ENCODE results near the gene JAK3. TPM values are rescaled to one million over a fixed set of nuclear protein-coding genes. Genes with fewer than 3 reads are reported as not detected.

Gene JAK3
- polyA plus RNA-seq, 4 donors: 0.67 to 6.8 (median 2.5) TPM

- DNase-seq: no peak
- Histone ChIP-seq H3K36me3 (ENCODE audit: control insufficient read depth in 3 of 3, insufficient read depth in 2 of 3, low read depth in 1 of 3, low read length in 3 of 3) (peaks cover 11 to 53% (median 24%) of the 10 kb centered on the region in 3 donors), H3K27ac (ENCODE audit: low read depth in 1 of 3, low read length in 2 of 3) (peak overlapping the region in 1 of 3 donors; percentile 32), H3K9me3 (ENCODE audit: control insufficient read depth in 2 of 2, insufficient read depth in 1 of 2, low read depth in 1 of 2, low read length in 1 of 2) (no peaks in the 10 kb centered on the region), H3K4me3 (ENCODE audit: low read depth in 1 of 3, low read length in 3 of 3) (peak overlapping the region in 1 of 3 donors; percentile 87), H3K27me3 (ENCODE audit: control insufficient read depth in 3 of 3, insufficient read depth in 3 of 3, low read length in 3 of 3) (no peaks in the 10 kb centered on the region), H3K4me1 (ENCODE audit: control insufficient read depth in 3 of 3, insufficient read depth in 2 of 3, low read depth in 1 of 3, low read length in 2 of 3) (peaks cover 0 to 12% (median 3%) of the 10 kb centered on the region in 3 donors)
- WGBS, 3 donors: 69 to 76% (median 70%) methylated on average over 20 to 23 of the region's 23 CpGs
- no peak for FAIRE-seq
Measured at GRCh38 chr19:17861542-17862402, 14.0 kb upstream of the JAK3 start.

GRCh38 chr19:17860993-17861360 lies 13.2 kb upstream of the JAK3 start:
- peak overlapping the region in 1 of 3 donors; percentile 26 for H3K27ac ChIP-seq (ENCODE audit: low read depth in 1 of 3, low read length in 2 of 3)

GRCh38 chr19:17860331-17860992 lies 12.7 kb upstream of the JAK3 start:
- Histone ChIP-seq H3K27ac (ENCODE audit: low read depth in 1 of 3, low read length in 2 of 3) (peak overlapping the region in 2 of 3 donors; percentile 23 to 82), H3K4me3 (ENCODE audit: low read depth in 1 of 3, low read length in 3 of 3) (peak overlapping the region; percentile 78 to 96 (median 87)), H3K9me3 (ENCODE audit: control insufficient read depth in 2 of 2, insufficient read depth in 1 of 2, low read depth in 1 of 2, low read length in 1 of 2) (no peaks in the 10 kb centered on the region), H3K4me1 (ENCODE audit: control insufficient read depth in 3 of 3, insufficient read depth in 2 of 3, low read depth in 1 of 3, low read length in 2 of 3) (peaks cover 0 to 7% (median 1%) of the 10 kb centered on the region in 3 donors), H3K36me3 (ENCODE audit: control insufficient read depth in 3 of 3, insufficient read depth in 2 of 3, low read depth in 1 of 3, low read length in 3 of 3) (peaks cover 11 to 47% (median 24%) of the 10 kb centered on the region in 3 donors), H3K27me3 (ENCODE audit: control insufficient read depth in 3 of 3, insufficient read depth in 3 of 3, low read length in 3 of 3) (no peaks in the 10 kb centered on the region)
- 0 to 2% (median 1%) methylated on average over 22 of the region's 22 CpGs for WGBS, 3 donors
- no peak for FAIRE-seq
- no peak for DNase-seq

More at GRCh38 chr19:17860993-17861360, 13.2 kb upstream of the JAK3 start:
- H3K4me3 ChIP-seq (ENCODE audit: low read depth in 1 of 3, low read length in 3 of 3): peak overlapping the region in 2 of 3 donors; percentile 78 to 87
- WGBS, 3 donors: 16 to 32% (median 25%) methylated on average over 6 to 7 of the region's 7 CpGs
- no peaks in the 10 kb centered on the region for H3K9me3 ChIP-seq (ENCODE audit: control insufficient read depth in 2 of 2, insufficient read depth in 1 of 2, low read depth in 1 of 2, low read length in 1 of 2)
- peaks cover 11 to 52% (median 24%) of the 10 kb centered on the region in 3 donors for H3K36me3 ChIP-seq (ENCODE audit: control insufficient read depth in 3 of 3, insufficient read depth in 2 of 3, low read depth in 1 of 3, low read length in 3 of 3)
- DNase-seq (no peak), FAIRE-seq (no peak)
- H3K27me3 ChIP-seq (ENCODE audit: control insufficient read depth in 3 of 3, insufficient read depth in 3 of 3, low read length in 3 of 3): no peaks in the 10 kb centered on the region
- peaks cover 0 to 9% (median 3%) of the 10 kb centered on the region in 3 donors for H3K4me1 ChIP-seq (ENCODE audit: control insufficient read depth in 3 of 3, insufficient read depth in 2 of 3, low read depth in 1 of 3, low read length in 2 of 3)

- Histone ChIP-seq H3K27ac (ENCODE audit: low read depth in 1 of 3, low read length in 2 of 3) (peak within 1 kb of the TSS; percentile 6 to 82 (median 23)), H3K9me3 (ENCODE audit: control insufficient read depth in 2 of 2, insufficient read depth in 1 of 2, low read depth in 1 of 2, low read length in 1 of 2) (no peaks in the 10 kb centered on the region), H3K36me3 (ENCODE audit: control insufficient read depth in 3 of 3, insufficient read depth in 2 of 3, low read depth in 1 of 3, low read length in 3 of 3) (peaks cover 11 to 41% (median 24%) of the 10 kb centered on the region in 3 donors), H3K4me3 (ENCODE audit: low read depth in 1 of 3, low read length in 3 of 3) (peak within 1 kb of the TSS; percentile 78 to 96 (median 87)), H3K27me3 (ENCODE audit: control insufficient read depth in 3 of 3, insufficient read depth in 3 of 3, low read length in 3 of 3) (no peaks in the 10 kb centered on the region), H3K4me1 (ENCODE audit: control insufficient read depth in 3 of 3, insufficient read depth in 2 of 3, low read depth in 1 of 3, low read length in 2 of 3) (peaks cover 0 to 7% (median 1%) of the 10 kb centered on the region in 3 donors)
- FAIRE-seq: peak; percentile 53
- DNase-seq: peak; percentile 99 to 100
- WGBS, 3 donors: 0 to 1% (median 0%) methylated on average over 70 to 80 of the region's 80 CpGs
Measured at GRCh38 chr19:17859533-17860330, 11.9 kb upstream of the JAK3 start, which contains the start of gene RPL18A. Gene RPL18A (plus strand): TSS chr19:17859910. CDS start chr19:17859957, 47 bp downstream.

- WGBS, 3 donors: 10 to 15% (median 14%) methylated on average over 29 of the region's 29 CpGs
- H3K9me3 ChIP-seq (ENCODE audit: control insufficient read depth in 2 of 2, insufficient read depth in 1 of 2, low read depth in 1 of 2, low read length in 1 of 2): no peaks in the 10 kb centered on the region
- no peaks in the 10 kb centered on the region for H3K36me3 ChIP-seq (ENCODE audit: control insufficient read depth in 3 of 3, insufficient read depth in 2 of 3, low read depth in 1 of 3, low read length in 3 of 3)
- H3K4me1 ChIP-seq (ENCODE audit: control insufficient read depth in 3 of 3, insufficient read depth in 2 of 3, low read depth in 1 of 3, low read length in 2 of 3): peaks cover 0 to 4% (median 1%) of the 10 kb centered on the region in 3 donors
- H3K27ac ChIP-seq (ENCODE audit: low read depth in 1 of 3, low read length in 2 of 3): no peak overlapping the region
- H3K4me3 ChIP-seq (ENCODE audit: low read depth in 1 of 3, low read length in 3 of 3): no peak overlapping the region
- no peak for FAIRE-seq
- H3K27me3 ChIP-seq (ENCODE audit: control insufficient read depth in 3 of 3, insufficient read depth in 3 of 3, low read length in 3 of 3): peaks cover 0 to 2% (median 0%) of the 10 kb centered on the region in 3 donors
- peak; percentile 74 to 87 for DNase-seq
Measured at GRCh38 chr19:17855280-17856152, 7.7 kb upstream of the JAK3 start.

- Histone ChIP-seq H3K27me3 (ENCODE audit: control insufficient read depth in 3 of 3, insufficient read depth in 3 of 3, low read length in 3 of 3) (peaks cover 0 to 2% (median 0%) of the 10 kb centered on the region in 3 donors), H3K4me3 (ENCODE audit: low read depth in 1 of 3, low read length in 3 of 3) (no peak overlapping the region), H3K4me1 (ENCODE audit: control insufficient read depth in 3 of 3, insufficient read depth in 2 of 3, low read depth in 1 of 3, low read length in 2 of 3) (peaks cover 0 to 3% (median under 1%) of the 10 kb centered on the region in 3 donors), H3K36me3 (ENCODE audit: control insufficient read depth in 3 of 3, insufficient read depth in 2 of 3, low read depth in 1 of 3, low read length in 3 of 3) (no peaks in the 10 kb centered on the region), H3K9me3 (ENCODE audit: control insufficient read depth in 2 of 2, insufficient read depth in 1 of 2, low read depth in 1 of 2, low read length in 1 of 2) (no peaks in the 10 kb centered on the region), H3K27ac (ENCODE audit: low read depth in 1 of 3, low read length in 2 of 3) (no peak overlapping the region)
- WGBS, 3 donors: 60 to 84% (median 68%) methylated on average over 6 of the region's 6 CpGs
- DNase-seq (no peak), FAIRE-seq (no peak)
Measured at GRCh38 chr19:17854061-17854460, 6.3 kb upstream of the JAK3 start.

GRCh38 chr19:17848595-17849292 lies 962 bp upstream of the JAK3 start:
- H3K4me1 ChIP-seq (ENCODE audit: control insufficient read depth in 3 of 3, insufficient read depth in 2 of 3, low read depth in 1 of 3, low read length in 2 of 3): peaks cover 0 to 4% (median 3%) of the 10 kb centered on the region in 3 donors
- no peaks in the 10 kb centered on the region for H3K9me3 ChIP-seq (ENCODE audit: control insufficient read depth in 2 of 2, insufficient read depth in 1 of 2, low read depth in 1 of 2, low read length in 1 of 2)
- DNase-seq (no peak), FAIRE-seq (no peak)
- no peak overlapping the region for H3K4me3 ChIP-seq (ENCODE audit: low read depth in 1 of 3, low read length in 3 of 3)
- 60 to 79% (median 71%) methylated on average over 14 of the region's 14 CpGs for WGBS, 3 donors
- no peaks in the 10 kb centered on the region for H3K36me3 ChIP-seq (ENCODE audit: control insufficient read depth in 3 of 3, insufficient read depth in 2 of 3, low read depth in 1 of 3, low read length in 3 of 3)
- peaks cover 0 to 2% (median 0%) of the 10 kb centered on the region in 3 donors for H3K27me3 ChIP-seq (ENCODE audit: control insufficient read depth in 3 of 3, insufficient read depth in 3 of 3, low read length in 3 of 3)
- peak overlapping the region in 1 of 3 donors; percentile 89 for H3K27ac ChIP-seq (ENCODE audit: low read depth in 1 of 3, low read length in 2 of 3)

Measured in small intestine (tissue), 7 donors.